Rectal smooth muscle tissue (tissue), 1 donor: ENCODE data around the gene MC1R.
A peak's percentile ranks its signal among the peaks of the same experiment; 100 is the strongest.

Source experiments
- H3K27ac ChIP-seq: one replicate; pipeline ENCODE4 v1.7.0; 2013; ENCODE audit warnings: low read depth, low read length, inconsistent platforms
- H3K27me3 ChIP-seq: one replicate; pipeline ENCODE4 v1.7.0; 2013; ENCODE audit warnings: low read length; ENCODE audit not compliant: control insufficient read depth, insufficient read depth
- H3K36me3 ChIP-seq: one replicate; pipeline ENCODE4 v1.7.0; 2013; ENCODE audit warnings: low read length; ENCODE audit not compliant: control insufficient read depth, insufficient read depth
- H3K4me1 ChIP-seq: one replicate; pipeline ENCODE4 v1.7.0; 2013; ENCODE audit warnings: low read length; ENCODE audit not compliant: control insufficient read depth, insufficient read depth
- H3K4me3 ChIP-seq: one replicate; pipeline ENCODE4 v1.7.0; 2013; ENCODE audit warnings: low read length
- H3K9ac ChIP-seq: one replicate; pipeline ENCODE4 v1.7.0; 2013; ENCODE audit warnings: low read length

The MC1R gene

GRCh38 chr16:89936034-89936433 is 17.4 kb downstream of the MC1R start:
- no peak overlapping the region for H3K27ac ChIP-seq
- no peaks in the 10 kb centered on the region for H3K36me3 ChIP-seq
- H3K27me3 ChIP-seq, result no peaks in the 10 kb centered on the region
- no peak overlapping the region for H3K4me3 ChIP-seq
- no peaks in the 10 kb centered on the region for H3K4me1 ChIP-seq
- H3K9ac ChIP-seq, result no peak overlapping the region

- H3K4me3 ChIP-seq, result no peak overlapping the region
- H3K9ac ChIP-seq, result no peak overlapping the region
- no peaks in the 10 kb centered on the region for H3K36me3 ChIP-seq
- no peaks in the 10 kb centered on the region for H3K27me3 ChIP-seq
- no peaks in the 10 kb centered on the region for H3K4me1 ChIP-seq
- no peak overlapping the region for H3K27ac ChIP-seq
Measured at GRCh38 chr16:89936508-89936907, 17.8 kb downstream of the MC1R start.

GRCh38 chr16:89936981-89937380 is 18.3 kb downstream of the MC1R start:
- H3K36me3 ChIP-seq, result no peaks in the 10 kb centered on the region
- no peaks in the 10 kb centered on the region for H3K4me1 ChIP-seq
- H3K4me3 ChIP-seq, result no peak overlapping the region
- H3K27ac ChIP-seq, result no peak overlapping the region
- no peak overlapping the region for H3K9ac ChIP-seq
- H3K27me3 ChIP-seq, result no peaks in the 10 kb centered on the region

GRCh38 chr16:89938175-89938885 is 19.7 kb downstream of the MC1R start:
- Histone ChIP-seq H3K27me3 (no peaks in the 10 kb centered on the region), H3K9ac (no peak overlapping the region), H3K36me3 (no peaks in the 10 kb centered on the region), H3K4me1 (no peaks in the 10 kb centered on the region), H3K27ac (no peak overlapping the region), H3K4me3 (no peak overlapping the region)

GRCh38 chr16:89944773-89945172 is 26.1 kb downstream of the MC1R start:
- H3K4me3 ChIP-seq, result no peak overlapping the region
- H3K36me3 ChIP-seq, result no peaks in the 10 kb centered on the region
- H3K27me3 ChIP-seq, result no peaks in the 10 kb centered on the region
- H3K9ac ChIP-seq, result no peak overlapping the region
- H3K4me1 ChIP-seq, result peaks cover 2% of the 10 kb centered on the region
- H3K27ac ChIP-seq, result no peak overlapping the region

GRCh38 chr16:89945654-89946053 is 27.0 kb downstream of the MC1R start:
- Histone ChIP-seq H3K4me3 (no peak overlapping the region), H3K4me1 (peaks cover 2% of the 10 kb centered on the region), H3K27me3 (no peaks in the 10 kb centered on the region), H3K9ac (no peak overlapping the region), H3K27ac (no peak overlapping the region), H3K36me3 (no peaks in the 10 kb centered on the region)

- no peaks in the 10 kb centered on the region for H3K27me3 ChIP-seq
- H3K36me3 ChIP-seq, result no peaks in the 10 kb centered on the region
- no peak overlapping the region for H3K27ac ChIP-seq
- H3K4me1 ChIP-seq, result peaks cover 2% of the 10 kb centered on the region
- H3K4me3 ChIP-seq, result no peak overlapping the region
- H3K9ac ChIP-seq, result no peak overlapping the region
Measured at GRCh38 chr16:89946515-89946914, 27.9 kb downstream of the MC1R start.

GRCh38 chr16:89949121-89949742 is 30.6 kb downstream of the MC1R start:
- no peaks in the 10 kb centered on the region for H3K27me3 ChIP-seq
- H3K9ac ChIP-seq, result peak overlapping the region; percentile 32
- no peaks in the 10 kb centered on the region for H3K36me3 ChIP-seq
- H3K4me3 ChIP-seq, result peak overlapping the region; percentile 66
- H3K27ac ChIP-seq, result no peak overlapping the region
- H3K4me1 ChIP-seq, result peaks cover 2% of the 10 kb centered on the region

GRCh38 chr16:89949756-89950155 is 31.1 kb downstream of the MC1R start:
- peaks cover 2% of the 10 kb centered on the region for H3K4me1 ChIP-seq
- H3K27ac ChIP-seq, result no peak overlapping the region
- H3K36me3 ChIP-seq, result no peaks in the 10 kb centered on the region
- H3K9ac ChIP-seq, result no peak overlapping the region
- H3K4me3 ChIP-seq, result peak overlapping the region; percentile 66
- no peaks in the 10 kb centered on the region for H3K27me3 ChIP-seq

- H3K27ac ChIP-seq, result no peak overlapping the region
- H3K4me3 ChIP-seq, result no peak overlapping the region
- H3K36me3 ChIP-seq, result peaks cover 5% of the 10 kb centered on the region
Measured at GRCh38 chr16:89951509-89951908, 32.8 kb downstream of the MC1R start.

GRCh38 chr16:89952049-89952448 is 33.4 kb downstream of the MC1R start:
- no peaks in the 10 kb centered on the region for H3K27me3 ChIP-seq
- H3K27ac ChIP-seq, result no peak overlapping the region
- H3K36me3 ChIP-seq, result peaks cover 5% of the 10 kb centered on the region
- H3K4me3 ChIP-seq, result no peak overlapping the region
- no peak overlapping the region for H3K9ac ChIP-seq
- peaks cover 2% of the 10 kb centered on the region for H3K4me1 ChIP-seq

More at GRCh38 chr16:89951509-89951908, 32.8 kb downstream of the MC1R start:
- no peak overlapping the region for H3K9ac ChIP-seq
- peaks cover 2% of the 10 kb centered on the region for H3K4me1 ChIP-seq
- H3K27me3 ChIP-seq, result no peaks in the 10 kb centered on the region

- Histone ChIP-seq H3K36me3 (peaks cover 5% of the 10 kb centered on the region), H3K4me3 (no peak overlapping the region), H3K4me1 (peaks cover 2% of the 10 kb centered on the region), H3K27ac (no peak overlapping the region), H3K27me3 (no peaks in the 10 kb centered on the region), H3K9ac (no peak overlapping the region)
Measured at GRCh38 chr16:89952551-89952950, 33.9 kb downstream of the MC1R start.
